DMS114 treated with DMSO at 0.1 percent for 48 hours (cell line): ENCODE measurements around the gene NTSR1.
A peak's percentile ranks its signal among the peaks of the same experiment; 100 is the strongest.

Source experiments
- DNase-seq: peaks from one replicate; lab custom pipeline; 2025; ENCODE audit not compliant: unreplicated experiment; lab: John Stamatoyannopoulos, UW

Gene NTSR1

DNA sequence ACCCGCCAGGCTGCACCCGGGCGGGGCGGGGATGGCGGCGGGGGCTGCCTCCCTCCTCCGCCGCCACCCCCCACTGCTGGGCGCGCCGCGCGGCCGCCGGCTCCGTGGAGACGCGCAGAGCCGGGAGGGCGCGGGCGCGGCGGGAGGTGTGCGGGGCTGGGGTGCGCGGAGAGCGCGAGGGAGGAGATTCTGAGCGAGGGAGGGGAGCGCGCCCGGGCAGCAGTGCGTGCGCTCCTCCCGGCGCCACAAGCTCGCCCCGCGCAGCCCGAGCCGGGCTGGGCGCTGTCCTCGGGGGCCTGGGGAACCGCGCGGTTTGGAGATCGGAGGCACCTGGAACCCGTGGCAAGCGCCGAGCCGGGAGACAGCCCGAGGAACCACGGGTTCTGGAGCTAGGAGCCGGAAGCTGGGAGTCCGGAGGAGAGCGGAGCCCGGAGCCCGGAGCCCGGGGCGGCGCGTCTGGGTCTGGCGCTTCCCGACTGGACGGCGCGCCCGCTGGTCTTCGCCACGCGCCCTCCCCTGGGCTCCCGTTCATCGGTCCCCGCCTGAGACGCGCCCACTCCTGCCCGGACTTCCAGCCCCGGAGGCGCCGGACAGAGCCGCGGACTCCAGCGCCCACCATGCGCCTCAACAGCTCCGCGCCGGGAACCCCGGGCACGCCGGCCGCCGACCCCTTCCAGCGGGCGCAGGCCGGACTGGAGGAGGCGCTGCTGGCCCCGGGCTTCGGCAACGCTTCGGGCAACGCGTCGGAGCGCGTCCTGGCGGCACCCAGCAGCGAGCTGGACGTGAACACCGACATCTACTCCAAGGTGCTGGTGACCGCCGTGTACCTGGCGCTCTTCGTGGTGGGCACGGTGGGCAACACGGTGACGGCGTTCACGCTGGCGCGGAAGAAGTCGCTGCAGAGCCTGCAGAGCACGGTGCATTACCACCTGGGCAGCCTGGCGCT, at the start of gene NTSR1:
Gene NTSR1 (plus strand): TSS at position 246 of the 946 bp plus-strand sequence. CDS start 372 bp downstream, at position 618.
- DNase-seq = no peak

DNA sequence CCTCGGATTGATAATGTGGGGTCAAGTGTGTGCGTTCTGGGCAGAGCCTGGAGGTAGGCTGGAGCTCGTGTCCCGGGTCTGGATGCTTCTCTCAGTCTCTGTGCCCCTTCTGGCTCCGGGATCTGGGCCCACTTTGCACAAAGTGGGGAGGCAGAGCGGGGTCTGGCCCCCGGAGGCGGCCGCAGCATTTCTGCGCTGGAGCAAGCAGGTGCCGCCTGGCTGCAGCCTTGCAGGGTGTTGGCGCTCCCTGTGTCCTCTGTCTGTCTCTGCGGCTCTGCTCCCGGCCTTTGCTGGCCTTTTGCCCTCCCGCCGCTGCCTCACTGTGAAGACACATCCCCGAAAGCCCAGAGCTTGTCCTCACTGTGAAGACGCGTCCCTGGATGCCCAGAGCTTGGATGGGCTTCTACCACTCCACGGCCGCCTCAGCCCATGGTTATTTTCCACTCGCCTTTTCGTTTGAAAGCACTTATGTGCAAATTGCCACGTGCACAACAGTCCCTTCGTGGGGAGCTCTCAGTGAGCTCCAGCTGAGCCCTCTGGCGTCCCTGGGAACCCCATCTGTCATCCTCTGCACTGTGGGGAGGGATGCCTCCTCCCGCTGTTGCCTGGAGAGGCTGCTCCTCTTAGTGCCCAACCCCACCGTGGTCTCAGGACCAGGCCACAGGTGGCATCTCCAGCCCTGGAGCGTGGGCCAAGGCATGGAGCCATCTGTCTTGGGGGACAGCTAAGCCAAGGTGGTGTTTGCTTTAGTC, 49.0 kb upstream of the NTSR1 start:
- no peak for DNase-seq

- DNase-seq = no peak
These were observed 48.4 kb upstream of the NTSR1 start for GRCh38 chr20:62660240-62660615.

GRCh38 chr20:62660768-62661167, 47.9 kb upstream of the NTSR1 start:
- no peak for DNase-seq

GRCh38 chr20:62661647-62662046, 47.0 kb upstream of the NTSR1 start:
- DNase-seq = no peak

- no peak for DNase-seq
These were observed 46.2 kb upstream of the NTSR1 start for GRCh38 chr20:62662422-62662821.

- no peak for DNase-seq
These were observed 45.3 kb upstream of the NTSR1 start for GRCh38 chr20:62663145-62664018.

DNA sequence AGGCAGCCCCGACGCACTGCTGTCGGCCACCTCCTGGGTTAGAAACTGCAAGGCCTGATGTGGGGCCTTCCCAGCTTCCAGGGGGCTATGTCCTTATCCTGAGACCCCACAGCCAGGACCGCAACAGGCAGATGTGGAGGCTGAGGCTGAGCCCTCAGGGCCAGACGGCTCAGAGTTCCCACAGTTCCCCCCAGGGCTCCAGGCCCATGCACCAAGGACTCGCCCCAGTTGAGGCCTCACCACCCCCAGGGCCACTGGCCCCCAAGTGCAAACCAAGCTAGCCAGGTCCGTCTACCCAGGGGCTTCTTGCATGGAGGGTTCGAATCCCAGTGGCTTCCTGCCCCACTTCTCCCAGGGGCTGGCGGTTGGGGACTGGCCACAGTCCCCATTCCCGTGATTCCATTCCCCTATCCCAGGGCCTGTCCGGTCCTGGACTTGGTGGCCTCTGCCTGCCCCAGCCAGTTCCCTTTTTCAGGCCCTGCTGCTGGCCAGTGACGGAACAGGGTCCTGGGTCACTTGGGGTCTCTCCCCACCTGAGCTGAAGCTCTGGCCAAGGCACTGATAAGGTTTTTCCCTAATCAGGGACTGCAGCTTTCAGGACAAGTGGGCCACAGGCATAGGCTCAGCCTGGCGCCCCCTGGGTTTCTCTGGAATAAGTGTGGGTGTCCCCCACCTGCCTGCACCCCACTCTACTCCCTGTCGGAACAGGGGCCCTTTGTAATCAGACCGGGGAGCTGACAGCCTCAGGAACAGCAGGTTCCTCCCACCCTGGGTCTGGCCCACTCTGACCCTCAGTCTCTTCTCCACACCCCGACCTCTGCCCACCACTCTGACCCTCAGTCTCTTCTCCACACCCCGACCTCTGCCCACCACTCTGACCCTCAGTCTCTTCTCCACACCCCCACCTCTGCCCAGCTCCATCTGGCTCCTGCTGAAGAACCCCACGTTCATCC, 44.3 kb upstream of the NTSR1 start:
- no peak for DNase-seq

GRCh38 chr20:62665153-62665754, 43.4 kb upstream of the NTSR1 start:
- no peak for DNase-seq

GRCh38 chr20:62665826-62666735, 42.6 kb upstream of the NTSR1 start:
- no peak for DNase-seq

- DNase-seq = no peak
These were observed 41.7 kb upstream of the NTSR1 start for GRCh38 chr20:62666736-62667529.

- no peak for DNase-seq
These were observed 40.9 kb upstream of the NTSR1 start for GRCh38 chr20:62667530-62668440.

- peak; percentile 70 for DNase-seq
These were observed 40.1 kb upstream of the NTSR1 start for GRCh38 chr20:62668441-62669027.

DNA sequence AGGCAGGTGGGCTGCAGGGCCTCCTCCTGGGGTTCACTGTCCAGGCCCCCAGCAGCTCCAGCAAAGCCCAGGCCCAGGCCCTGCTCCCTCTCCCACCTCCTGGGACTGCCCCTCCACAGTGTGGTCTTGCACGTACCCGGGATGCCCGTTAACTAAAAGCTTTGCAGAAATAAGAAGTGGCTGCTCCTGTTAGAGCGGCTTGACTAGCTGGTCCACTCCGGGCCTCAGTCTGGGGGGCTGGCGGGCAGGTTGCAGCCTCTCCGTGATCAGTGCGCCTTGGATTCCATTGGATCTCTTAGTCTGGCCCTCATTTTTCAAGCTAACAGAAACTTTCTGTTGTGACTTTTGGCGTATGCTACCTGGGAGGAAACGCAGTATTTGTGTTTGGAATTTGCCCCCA, 39.4 kb upstream of the NTSR1 start:
- no peak for DNase-seq

DNA sequence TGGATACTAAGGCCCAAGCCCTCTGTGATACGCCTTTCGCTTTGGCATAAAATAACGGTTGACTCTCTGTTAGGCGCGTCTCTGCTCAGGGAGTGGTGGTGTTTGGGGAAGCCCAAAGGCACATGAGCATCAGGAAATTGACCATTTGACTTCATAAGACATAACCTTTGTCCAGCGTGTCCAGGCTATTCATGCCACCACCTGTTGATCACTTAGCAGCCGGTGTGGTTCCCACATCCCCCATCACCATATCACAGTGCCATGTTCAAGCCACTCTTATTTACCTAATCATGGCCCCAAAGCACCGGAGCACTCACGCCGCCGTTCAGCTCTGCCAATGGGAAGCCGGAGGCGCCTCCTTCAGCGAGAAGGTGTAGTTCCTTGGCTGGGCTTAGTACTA, 38.5 kb upstream of the NTSR1 start:
- no peak for DNase-seq

DNA sequence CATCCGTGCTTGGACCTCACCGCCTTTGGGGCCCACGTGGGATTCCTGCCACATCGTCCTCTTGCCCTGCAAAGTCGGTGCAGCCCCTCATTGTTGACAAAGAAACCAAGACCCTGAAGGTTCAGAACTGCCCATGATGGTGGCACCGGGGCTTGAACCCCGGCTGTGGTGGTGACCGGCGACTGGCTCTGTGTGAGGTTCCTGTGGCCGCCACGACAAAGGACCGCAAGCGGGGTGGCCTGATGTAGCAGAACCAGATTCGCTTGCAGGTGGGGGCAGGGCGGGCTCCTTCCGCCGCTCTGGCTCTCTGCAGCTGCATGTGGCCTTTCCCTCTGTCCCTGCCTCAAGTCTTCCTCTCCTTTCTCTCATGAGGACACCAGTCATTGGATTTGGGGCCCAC, 37.6 kb upstream of the NTSR1 start:
- no peak for DNase-seq
